HepG2 (cell line): ENCODE results near the gene SALL2. TPM values are rescaled to one million over a fixed set of nuclear protein-coding genes. Genes with fewer than 3 reads are reported as not detected.

Source experiments
- ATAD3A ChIP-seq: sonication (generic); formaldehyde crosslinking; IDR thresholded peaks from 2 replicates; pipeline ENCODE4 v1.4.0; 2020; ENCODE audit warnings: missing genetic modification reagents
- CENPT ChIP-seq: sonication (generic); formaldehyde crosslinking; IDR thresholded peaks from 2 replicates; pipeline ENCODE4 v1.8.0; 2022; ENCODE audit warnings: low read depth, mild to moderate bottlenecking, moderate library complexity, missing genetic modification reagents
- FOSL2 ChIP-seq: sonication (generic); formaldehyde crosslinking; IDR thresholded peaks from 2 replicates; pipeline ENCODE4 v1.4.0; 2020; ENCODE audit warnings: missing genetic modification reagents
- FOXO4 ChIP-seq: sonication (generic); formaldehyde crosslinking; conservative IDR thresholded peaks from 2 replicates; pipeline ENCODE4 v1.8.1; 2023; ENCODE audit warnings: missing genetic modification reagents
- IRF1 ChIP-seq: sonication (generic); formaldehyde crosslinking; IDR thresholded peaks from 2 replicates; pipeline ENCODE4 v1.4.0; 2020; ENCODE audit warnings: low read depth, mild to moderate bottlenecking, missing genetic modification reagents
- KDM4B ChIP-seq: sonication (generic); formaldehyde crosslinking; IDR thresholded peaks from 2 replicates; pipeline ENCODE4 v1.4.0; 2020; ENCODE audit warnings: missing genetic modification reagents
- MYNN ChIP-seq: sonication (generic); formaldehyde crosslinking; IDR thresholded peaks from 2 replicates; pipeline ENCODE4 v1.4.0; 2020; ENCODE audit warnings: mild to moderate bottlenecking, low read depth, missing genetic modification reagents
- NR2F1 ChIP-seq, 2 experiments: fragments of 450-650 bp in 1 of 2; formaldehyde crosslinking in 1 of 2; IDR thresholded peaks; 2 replicates each; pipeline versions ENCODE4 v1.5.0 to v1.6.1; 2016 to 2020; ENCODE audit warnings: mild to moderate bottlenecking in 1 of 2, missing compliant biosample characterization in 1 of 2, missing genetic modification reagents in 1 of 2, moderate library complexity in 1 of 2
- ZNF18 ChIP-seq: sonication (generic); formaldehyde crosslinking; IDR thresholded peaks from 2 replicates; pipeline ENCODE4 v1.8.0; 2022; ENCODE audit warnings: mild to moderate bottlenecking, missing genetic modification reagents; ENCODE audit not compliant: insufficient replicate concordance
- ZNF407 ChIP-seq: sonication (generic); formaldehyde crosslinking; IDR thresholded peaks from one replicate; pipeline ENCODE4 v1.5.1; 2020; ENCODE audit warnings: mild to moderate bottlenecking, missing genetic modification reagents; ENCODE audit errors: not compliant biosample characterization
- ZNF460 ChIP-seq: sonication (generic); formaldehyde crosslinking; IDR thresholded peaks from 2 replicates; pipeline ENCODE4 v1.5.1; 2020; ENCODE audit warnings: missing genetic modification reagents, mild to moderate bottlenecking, borderline replicate concordance
- ZNF556 ChIP-seq: sonication (generic); formaldehyde crosslinking; IDR thresholded peaks from 2 replicates; pipeline ENCODE4 v1.4.0; 2020; ENCODE audit warnings: mild to moderate bottlenecking, missing genetic modification reagents, borderline replicate concordance
- ZZZ3 ChIP-seq: sonication (generic); formaldehyde crosslinking; IDR thresholded peaks from 2 replicates; pipeline ENCODE4 v1.4.0; 2020; ENCODE audit warnings: missing genetic modification reagents, mild to moderate bottlenecking, borderline replicate concordance
- polyA plus RNA-seq, 8 experiments: library from polyadenylated mRNA; depleted of rRNA in 3 of 8; stranded (reverse) in 7 of 8; unstranded in 1 of 8; fragments of >200 nt; fragmentation: Illumina TruSeq in 4 of 8; extraction: Trizol in 4 of 8; gene quantifications; 2 replicates each; pipeline versions ENCODE4 v1.2.1 to v1.2.3, GENCODE V29; 2011 to 2016; ENCODE audit warnings: low read depth in 4 of 8, missing spikeins in 1 of 8, mixed read lengths in 1 of 8; ENCODE audit not compliant: insufficient read depth in 1 of 8
- total RNA-seq, 5 experiments: library from RNA; depleted of rRNA; stranded (reverse); fragments of >200 nt; fragmentation: Illumina TruSeq; extraction: Trizol; gene quantifications; 2 replicates each; pipeline ENCODE4 v1.2.3, GENCODE V29; 2016; ENCODE audit warnings: low read depth in 1 of 5

The SALL2 gene
- total and polyA plus RNA-seq, 2 of the 13 experiments (the other 11 are each of a cell fraction or from before 2014, with no cell fraction given): 4.9 to 5.8 TPM

- TF ChIP-seq IRF1 (no peak), KDM4B (no peak), ATAD3A (CRISPR knock-in tag) (no peak), FOXO4 (CRISPR knock-in tag) (no peak), MYNN (CRISPR knock-in tag) (no peak), ZZZ3 (CRISPR knock-in tag) (no peak), NR2F1 (CRISPR knock-in tag; IDR thresholded peaks at IDR 0.05) (0 out of 4 replicates have a peak, but pooled peaks of 1 of the 2 experiments have one; percentile 32), ZNF407 (CRISPR knock-in tag) (no peak), ZNF18 (CRISPR knock-in tag) (no peak), ZNF556 (CRISPR knock-in tag) (peak; percentile 93), CENPT (CRISPR knock-in tag) (no peak), FOSL2 (CRISPR knock-in tag) (peak; percentile 37; the same call in 1 of the 2 replicates), ZNF460 (no peak)
These were observed 2.5 kb upstream of the SALL2 start (continued) for GRCh38 chr14:21528381-21529348.
